Fibroblast of lung (primary cell): Measurements from ENCODE around the gene CCDC169.

Experiments used
- EZH2 ChIP-seq: IDR thresholded peaks from 2 replicates; pipeline ENCODE4 v1.5.1; 2012; ENCODE audit warnings: low read length, control low read depth, mild to moderate bottlenecking; ENCODE audit errors: missing control alignments
- TF ChIP-seq, protein P1 (sequence below), 2 donors: IDR thresholded peaks in 1 of 2; conservative IDR thresholded peaks in 1 of 2; 1 replicate in 1 of 2; 2 replicates in 1 of 2; pipeline ENCODE4 v1.5.1; 2011 to 2012; ENCODE audit warnings: low read length in 2 of 2, control low read depth in 1 of 2, inconsistent platforms in 1 of 2, low read depth in 1 of 2, mild to moderate bottlenecking in 1 of 2

GRCh38 chr13:36193151-36193855 lies 104.3 kb downstream of the CCDC169 start:
- TF ChIP-seq, protein P1, sequence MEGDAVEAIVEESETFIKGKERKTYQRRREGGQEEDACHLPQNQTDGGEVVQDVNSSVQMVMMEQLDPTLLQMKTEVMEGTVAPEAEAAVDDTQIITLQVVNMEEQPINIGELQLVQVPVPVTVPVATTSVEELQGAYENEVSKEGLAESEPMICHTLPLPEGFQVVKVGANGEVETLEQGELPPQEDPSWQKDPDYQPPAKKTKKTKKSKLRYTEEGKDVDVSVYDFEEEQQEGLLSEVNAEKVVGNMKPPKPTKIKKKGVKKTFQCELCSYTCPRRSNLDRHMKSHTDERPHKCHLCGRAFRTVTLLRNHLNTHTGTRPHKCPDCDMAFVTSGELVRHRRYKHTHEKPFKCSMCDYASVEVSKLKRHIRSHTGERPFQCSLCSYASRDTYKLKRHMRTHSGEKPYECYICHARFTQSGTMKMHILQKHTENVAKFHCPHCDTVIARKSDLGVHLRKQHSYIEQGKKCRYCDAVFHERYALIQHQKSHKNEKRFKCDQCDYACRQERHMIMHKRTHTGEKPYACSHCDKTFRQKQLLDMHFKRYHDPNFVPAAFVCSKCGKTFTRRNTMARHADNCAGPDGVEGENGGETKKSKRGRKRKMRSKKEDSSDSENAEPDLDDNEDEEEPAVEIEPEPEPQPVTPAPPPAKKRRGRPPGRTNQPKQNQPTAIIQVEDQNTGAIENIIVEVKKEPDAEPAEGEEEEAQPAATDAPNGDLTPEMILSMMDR (conservative IDR thresholded peaks at IDR 0.05 in 1 of 2, IDR thresholded peaks at IDR 0.05 in 1 of 2; ENCODE audit: low read depth in 1 of 2, low read length in 2 of 2): no peak
- TF ChIP-seq EZH2: no peak
